Hepatocyte (in vitro differentiated cells): ENCODE measurements around the gene NOP56. TPM values are rescaled to one million over a fixed set of nuclear protein-coding genes. Genes with fewer than 3 reads are reported as not detected.

ENCODE experiments used
- DNase-seq: peaks from one replicate; pipeline ENCODE4 v3.0.0-alpha.2; 2016; ENCODE audit warnings: low spot score
- H2AFZ ChIP-seq: fragments of 200-600 bp; sonication (generic); 2 replicates; pipeline ENCODE4 v1.6.0; 2016; ENCODE audit warnings: antibody characterized with exemption, mild to moderate bottlenecking
- H3K27ac ChIP-seq: fragments of 200-600 bp; sonication (generic); 2 replicates; pipeline ENCODE4 v1.5.1; 2016; ENCODE audit warnings: mild to moderate bottlenecking
- H3K27me3 ChIP-seq: fragments of 200-600 bp; sonication (generic); 2 replicates; pipeline ENCODE4 v1.6.1; 2016
- H3K36me3 ChIP-seq: fragments of 200-600 bp; sonication (generic); replicated peaks from 2 replicates; pipeline ENCODE4 v1.5.1; 2016; ENCODE audit warnings: low read depth; ENCODE audit not compliant: insufficient read depth
- H3K4me1 ChIP-seq: fragments of 200-600 bp; sonication (generic); 2 replicates; pipeline ENCODE4 v1.5.1; 2016; ENCODE audit warnings: mild to moderate bottlenecking, moderate library complexity; ENCODE audit not compliant: insufficient read depth
- H3K4me2 ChIP-seq: fragments of 200-600 bp; sonication (generic); 2 replicates; pipeline ENCODE4 v1.6.0; 2016
- H3K4me3 ChIP-seq: fragments of 200-600 bp; sonication (generic); 2 replicates; pipeline ENCODE4 v1.5.1; 2016; ENCODE audit warnings: mild to moderate bottlenecking
- H3K79me2 ChIP-seq: fragments of 200-600 bp; sonication (generic); 2 replicates; pipeline ENCODE4 v1.6.0; 2017; ENCODE audit warnings: mild to moderate bottlenecking
- H3K9me2 ChIP-seq: fragments of 200-600 bp; sonication (generic); replicated peaks from 2 replicates; pipeline ENCODE4 v1.6.0; 2017; ENCODE audit warnings: mild to moderate bottlenecking; ENCODE audit not compliant: insufficient read depth
- H3K9me3 ChIP-seq: fragments of 200-600 bp; sonication (generic); 2 replicates; pipeline ENCODE4 v1.5.1; 2016; ENCODE audit warnings: low read depth, mild to moderate bottlenecking
- H4K20me1 ChIP-seq: fragments of 200-600 bp; sonication (generic); 2 replicates; pipeline ENCODE4 v1.6.0; 2016; ENCODE audit warnings: mild to moderate bottlenecking; ENCODE audit not compliant: insufficient read depth, poor library complexity, severe bottlenecking
- EZH2 ChIP-seq: fragments of 200-600 bp; sonication (generic); IDR thresholded peaks from 2 replicates; pipeline ENCODE4 v1.6.1; 2016; ENCODE audit warnings: antibody characterized with exemption, mild to moderate bottlenecking, borderline replicate concordance
- EZH2phosphoT487 ChIP-seq: fragments of 200-600 bp; sonication (generic); IDR thresholded peaks from one replicate; pipeline ENCODE4 v1.6.1; 2018; ENCODE audit warnings: antibody characterized with exemption, mild to moderate bottlenecking, low read depth, moderate library complexity; ENCODE audit not compliant: unreplicated experiment, severe bottlenecking
- WGBS: methylation state at CpG from one replicate; pipeline ENCODE4 v1.1.6; 2016; ENCODE audit warnings: low lambda C conversion rate; ENCODE audit errors: missing lambda C conversion rate; 5-methylcytosine and 5-hydroxymethylcytosine counted together
- polyA plus RNA-seq: library from polyadenylated mRNA; unstranded; fragments of >200 nt; fragmentation: Nextera tagmentation; extraction: Ambion mirVana; gene quantifications from 2 replicates; pipeline ENCODE4 v1.2.1, GENCODE V29; 2016
- total RNA-seq: library from RNA; depleted of rRNA; stranded (reverse); fragments of >200 nt; gene quantifications from 2 replicates; pipeline ENCODE4 v1.2.3, GENCODE V29; 2014
- TF ChIP-seq, protein P1 (sequence below): fragments of 200-600 bp; sonication (generic); IDR thresholded peaks from 2 replicates; pipeline ENCODE4 v1.5.1; 2016; ENCODE audit warnings: antibody characterized with exemption, mild to moderate bottlenecking; ENCODE audit not compliant: poor library complexity

Gene NOP56, protein sequence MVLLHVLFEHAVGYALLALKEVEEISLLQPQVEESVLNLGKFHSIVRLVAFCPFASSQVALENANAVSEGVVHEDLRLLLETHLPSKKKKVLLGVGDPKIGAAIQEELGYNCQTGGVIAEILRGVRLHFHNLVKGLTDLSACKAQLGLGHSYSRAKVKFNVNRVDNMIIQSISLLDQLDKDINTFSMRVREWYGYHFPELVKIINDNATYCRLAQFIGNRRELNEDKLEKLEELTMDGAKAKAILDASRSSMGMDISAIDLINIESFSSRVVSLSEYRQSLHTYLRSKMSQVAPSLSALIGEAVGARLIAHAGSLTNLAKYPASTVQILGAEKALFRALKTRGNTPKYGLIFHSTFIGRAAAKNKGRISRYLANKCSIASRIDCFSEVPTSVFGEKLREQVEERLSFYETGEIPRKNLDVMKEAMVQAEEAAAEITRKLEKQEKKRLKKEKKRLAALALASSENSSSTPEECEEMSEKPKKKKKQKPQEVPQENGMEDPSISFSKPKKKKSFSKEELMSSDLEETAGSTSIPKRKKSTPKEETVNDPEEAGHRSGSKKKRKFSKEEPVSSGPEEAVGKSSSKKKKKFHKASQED
- total RNA-seq (102 TPM in 2 replicates), polyA plus RNA-seq (190 and 192 TPM in 2 replicates)

DNA sequence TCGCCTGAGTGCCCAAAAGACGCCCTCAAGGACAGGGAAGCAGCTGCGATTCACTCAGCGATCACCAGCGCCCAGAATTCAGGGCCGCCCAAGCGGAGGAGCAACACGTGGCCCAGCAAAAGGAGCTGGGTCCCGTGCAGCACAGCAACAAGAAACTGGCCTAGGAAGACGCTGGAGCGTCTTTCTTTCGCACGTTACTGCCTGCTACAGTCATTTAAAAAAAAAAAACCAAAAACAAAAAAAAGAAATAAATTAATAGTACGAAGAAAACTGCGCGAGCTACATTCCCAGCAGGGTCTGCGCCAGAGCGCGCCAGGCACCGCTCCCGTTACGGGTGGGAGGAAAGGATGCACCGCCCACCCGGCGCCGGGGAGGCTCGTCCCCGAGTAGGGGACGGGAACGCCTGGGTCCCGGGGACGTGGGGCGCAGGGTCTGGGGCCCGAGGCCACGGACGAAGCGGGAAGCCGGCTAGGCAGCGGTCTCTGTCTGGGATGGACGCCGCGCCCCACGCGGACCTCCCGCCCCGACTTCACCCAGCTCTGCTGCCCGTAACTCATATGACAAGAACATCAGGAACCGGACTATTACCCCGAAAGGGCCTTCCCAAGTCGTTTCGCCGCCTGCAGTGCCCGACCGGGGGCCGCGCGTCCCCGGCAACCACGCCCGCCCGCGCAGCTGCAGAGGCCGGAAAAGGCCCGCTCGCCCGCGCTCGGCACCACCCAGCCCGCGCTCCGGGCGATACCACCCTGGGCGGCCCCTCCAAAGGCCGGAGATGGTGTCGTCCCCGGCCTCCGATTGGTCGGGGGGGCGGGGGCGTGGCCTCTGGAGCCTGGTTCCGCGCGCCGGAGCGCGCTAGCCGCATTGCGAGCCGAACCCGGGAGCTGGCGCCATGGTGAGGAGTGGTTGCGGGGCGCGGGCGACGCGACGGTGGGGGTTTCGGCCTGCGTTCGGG lies at the start of gene NOP56:
NOP56 (plus strand) TSS at position 861 of the 952 bp plus-strand sequence; CDS start at position 890, 29 bp downstream.
- WGBS: under 1% methylated on average over 73 of the region's 101 CpGs
- Histone ChIP-seq H3K4me2 (peak within 1 kb of the TSS; percentile 95), H3K4me1 (peaks cover 15% of the 10 kb centered on the region), H3K27ac (peak within 1 kb of the TSS; percentile 91), H3K9me2 (no peaks in the 10 kb centered on the region), H3K9me3 (no peaks in the 10 kb centered on the region), H3K27me3 (no peaks in the 10 kb centered on the region), H4K20me1 (peaks cover 16% of the 10 kb centered on the region), H3K4me3 (peak within 1 kb of the TSS; percentile 86), H3K79me2 (peaks cover 38% of the 10 kb centered on the region), H2AFZ (peak within 1 kb of the TSS; percentile 81), H3K36me3 (peaks cover 7% of the 10 kb centered on the region)
- no peak for TF ChIP-seq EZH2
- TF ChIP-seq, protein P1, sequence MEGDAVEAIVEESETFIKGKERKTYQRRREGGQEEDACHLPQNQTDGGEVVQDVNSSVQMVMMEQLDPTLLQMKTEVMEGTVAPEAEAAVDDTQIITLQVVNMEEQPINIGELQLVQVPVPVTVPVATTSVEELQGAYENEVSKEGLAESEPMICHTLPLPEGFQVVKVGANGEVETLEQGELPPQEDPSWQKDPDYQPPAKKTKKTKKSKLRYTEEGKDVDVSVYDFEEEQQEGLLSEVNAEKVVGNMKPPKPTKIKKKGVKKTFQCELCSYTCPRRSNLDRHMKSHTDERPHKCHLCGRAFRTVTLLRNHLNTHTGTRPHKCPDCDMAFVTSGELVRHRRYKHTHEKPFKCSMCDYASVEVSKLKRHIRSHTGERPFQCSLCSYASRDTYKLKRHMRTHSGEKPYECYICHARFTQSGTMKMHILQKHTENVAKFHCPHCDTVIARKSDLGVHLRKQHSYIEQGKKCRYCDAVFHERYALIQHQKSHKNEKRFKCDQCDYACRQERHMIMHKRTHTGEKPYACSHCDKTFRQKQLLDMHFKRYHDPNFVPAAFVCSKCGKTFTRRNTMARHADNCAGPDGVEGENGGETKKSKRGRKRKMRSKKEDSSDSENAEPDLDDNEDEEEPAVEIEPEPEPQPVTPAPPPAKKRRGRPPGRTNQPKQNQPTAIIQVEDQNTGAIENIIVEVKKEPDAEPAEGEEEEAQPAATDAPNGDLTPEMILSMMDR: no peak
- no peak for TF ChIP-seq EZH2phosphoT487
- DNase-seq: peak; percentile 95

- H3K4me2 ChIP-seq: no peak overlapping the region
- no peaks in the 10 kb centered on the region for H3K36me3 ChIP-seq
- H4K20me1 ChIP-seq: no peaks in the 10 kb centered on the region
- H3K27me3 ChIP-seq: no peaks in the 10 kb centered on the region
- H3K79me2 ChIP-seq: no peaks in the 10 kb centered on the region
- no peaks in the 10 kb centered on the region for H3K9me3 ChIP-seq
- H3K9me2 ChIP-seq: no peaks in the 10 kb centered on the region
- H2AFZ ChIP-seq: no peak overlapping the region
- 87% methylated on average over 4 of the region's 4 CpGs for WGBS
- H3K4me1 ChIP-seq: no peaks in the 10 kb centered on the region
- H3K27ac ChIP-seq: no peak overlapping the region
- no peak for DNase-seq
- TF ChIP-seq, protein P1: no peak
- TF ChIP-seq EZH2 (no peak), EZH2phosphoT487 (no peak)
- no peak overlapping the region for H3K4me3 ChIP-seq
These were observed 49.7 kb upstream of the NOP56 start for GRCh38 chr20:2602746-2603145.

- Histone ChIP-seq H3K36me3 (no peaks in the 10 kb centered on the region), H3K9me2 (no peaks in the 10 kb centered on the region), H3K4me3 (no peak overlapping the region), H3K4me1 (no peaks in the 10 kb centered on the region), H2AFZ (no peak overlapping the region), H3K4me2 (no peak overlapping the region), H3K27ac (no peak overlapping the region), H3K79me2 (no peaks in the 10 kb centered on the region), H4K20me1 (no peaks in the 10 kb centered on the region), H3K9me3 (no peaks in the 10 kb centered on the region), H3K27me3 (no peaks in the 10 kb centered on the region)
- 80% methylated on average over 7 of the region's 7 CpGs for WGBS
- TF ChIP-seq EZH2phosphoT487: no peak
- no peak for TF ChIP-seq EZH2
- DNase-seq: no peak
These were observed 48.5 kb upstream of the NOP56 start for GRCh38 chr20:2603816-2604505.
